ENCODE data around the gene P3H3.

- TF ChIP-seq CTCF (conservative IDR thresholded peaks at IDR 0.05; ENCODE audit: low read depth in 2 of 2) (no peak), EZH2 (IDR thresholded peaks at IDR 0.05; ENCODE audit: low read depth, unreplicated experiment) (no peak), JUNB (IDR thresholded peaks at IDR 0.05; ENCODE audit: unreplicated experiment) (no peak), CREB1 (CRISPR knock-in tag; IDR thresholded peaks at IDR 0.05; ENCODE audit: low read depth) (no peak), POLR2AphosphoS5 (IDR thresholded peaks at IDR 0.05; ENCODE audit: low read depth) (no peak), ZNF114 (CRISPR knock-in tag; IDR thresholded peaks at IDR 0.05) (no peak), EZH2phosphoT487 (IDR thresholded peaks at IDR 0.05; ENCODE audit: unreplicated experiment) (no peak), NANOG (IDR thresholded peaks at IDR 0.05; ENCODE audit: borderline replicate concordance) (no peak)
- TF ChIP-seq, protein P1, sequence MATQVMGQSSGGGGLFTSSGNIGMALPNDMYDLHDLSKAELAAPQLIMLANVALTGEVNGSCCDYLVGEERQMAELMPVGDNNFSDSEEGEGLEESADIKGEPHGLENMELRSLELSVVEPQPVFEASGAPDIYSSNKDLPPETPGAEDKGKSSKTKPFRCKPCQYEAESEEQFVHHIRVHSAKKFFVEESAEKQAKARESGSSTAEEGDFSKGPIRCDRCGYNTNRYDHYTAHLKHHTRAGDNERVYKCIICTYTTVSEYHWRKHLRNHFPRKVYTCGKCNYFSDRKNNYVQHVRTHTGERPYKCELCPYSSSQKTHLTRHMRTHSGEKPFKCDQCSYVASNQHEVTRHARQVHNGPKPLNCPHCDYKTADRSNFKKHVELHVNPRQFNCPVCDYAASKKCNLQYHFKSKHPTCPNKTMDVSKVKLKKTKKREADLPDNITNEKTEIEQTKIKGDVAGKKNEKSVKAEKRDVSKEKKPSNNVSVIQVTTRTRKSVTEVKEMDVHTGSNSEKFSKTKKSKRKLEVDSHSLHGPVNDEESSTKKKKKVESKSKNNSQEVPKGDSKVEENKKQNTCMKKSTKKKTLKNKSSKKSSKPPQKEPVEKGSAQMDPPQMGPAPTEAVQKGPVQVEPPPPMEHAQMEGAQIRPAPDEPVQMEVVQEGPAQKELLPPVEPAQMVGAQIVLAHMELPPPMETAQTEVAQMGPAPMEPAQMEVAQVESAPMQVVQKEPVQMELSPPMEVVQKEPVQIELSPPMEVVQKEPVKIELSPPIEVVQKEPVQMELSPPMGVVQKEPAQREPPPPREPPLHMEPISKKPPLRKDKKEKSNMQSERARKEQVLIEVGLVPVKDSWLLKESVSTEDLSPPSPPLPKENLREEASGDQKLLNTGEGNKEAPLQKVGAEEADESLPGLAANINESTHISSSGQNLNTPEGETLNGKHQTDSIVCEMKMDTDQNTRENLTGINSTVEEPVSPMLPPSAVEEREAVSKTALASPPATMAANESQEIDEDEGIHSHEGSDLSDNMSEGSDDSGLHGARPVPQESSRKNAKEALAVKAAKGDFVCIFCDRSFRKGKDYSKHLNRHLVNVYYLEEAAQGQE (IDR thresholded peaks at IDR 0.05; ENCODE audit: unreplicated experiment): no peak
- TF ChIP-seq, protein P2, sequence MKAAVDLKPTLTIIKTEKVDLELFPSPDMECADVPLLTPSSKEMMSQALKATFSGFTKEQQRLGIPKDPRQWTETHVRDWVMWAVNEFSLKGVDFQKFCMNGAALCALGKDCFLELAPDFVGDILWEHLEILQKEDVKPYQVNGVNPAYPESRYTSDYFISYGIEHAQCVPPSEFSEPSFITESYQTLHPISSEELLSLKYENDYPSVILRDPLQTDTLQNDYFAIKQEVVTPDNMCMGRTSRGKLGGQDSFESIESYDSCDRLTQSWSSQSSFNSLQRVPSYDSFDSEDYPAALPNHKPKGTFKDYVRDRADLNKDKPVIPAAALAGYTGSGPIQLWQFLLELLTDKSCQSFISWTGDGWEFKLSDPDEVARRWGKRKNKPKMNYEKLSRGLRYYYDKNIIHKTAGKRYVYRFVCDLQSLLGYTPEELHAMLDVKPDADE (IDR thresholded peaks at IDR 0.05): no peak
Measured at GRCh38 chr12:6837370-6838060, 9.3 kb downstream of the P3H3 start.
